Peyer's patch (tissue), 4 donors: ENCODE results near the gene TSHZ1. TPM values are rescaled to one million over a fixed set of nuclear protein-coding genes. Genes with fewer than 3 reads are reported as not detected.
"Not testable (repeated sequence)": the region's sequence is repeated elsewhere in the genome, so short reads cannot be mapped to it uniquely, and the experiment has no call there.

Experiments used
- DNase-seq, 3 donors: peaks; one replicate each; pipeline ENCODE4 v3.0.0-alpha.2; 2017 to 2019
- H3K27ac ChIP-seq, 4 donors: fragments of 200-600 bp; sonication (generic); one replicate each; pipeline ENCODE4 v1.5.1; 2016 to 2019
- H3K27me3 ChIP-seq, 2 donors: fragments of 200-600 bp; sonication (generic); one replicate each; pipeline ENCODE4 v1.5.1; 2019
- H3K36me3 ChIP-seq, 3 donors: fragments of 200-600 bp; sonication (generic); one replicate each; pipeline ENCODE4 v1.5.1; 2016 to 2019
- H3K4me1 ChIP-seq, 4 donors: fragments of 200-600 bp; sonication (generic); one replicate each; pipeline ENCODE4 v1.5.1; 2016 to 2019
- H3K4me3 ChIP-seq, 4 donors: fragments of 200-600 bp; sonication (generic); 1 replicate in 3 of 4; 2 replicates in 1 of 4; pipeline ENCODE4 v1.5.1; 2016 to 2019; ENCODE audit warnings: mild to moderate bottlenecking in 1 of 4
- H3K9me3 ChIP-seq, 4 donors: fragments of 200-600 bp; sonication (generic); one replicate each; pipeline ENCODE4 v1.5.1; 2016 to 2019; ENCODE audit warnings: mild to moderate bottlenecking in 1 of 4
- CTCF ChIP-seq, 6 experiments: fragments of 450-650 bp in 4 of 6; fragments of 200-600 bp in 2 of 6; sonication (generic) in 1 of 6; IDR thresholded peaks; one replicate each; pipeline ENCODE4 v1.5.1; 2017 to 2019; ENCODE audit warnings: antibody characterized with exemption in 6 of 6, mild to moderate bottlenecking in 3 of 6, moderate library complexity in 1 of 6
- POLR2A ChIP-seq, 2 donors: fragments of 450-650 bp; IDR thresholded peaks; one replicate each; pipeline ENCODE4 v1.5.1; 2017; ENCODE audit warnings: antibody characterized with exemption in 2 of 2, mild to moderate bottlenecking in 2 of 2, moderate library complexity in 2 of 2
- total RNA-seq, 4 donors: library from RNA; depleted of rRNA; stranded (reverse); fragments of >200 nt; gene quantifications; one replicate each; pipeline ENCODE4 v1.1.0, GENCODE V29; 2016

Gene TSHZ1
- total RNA-seq, 4 donors from 2014 or later: 12.4 to 34.8 (median 28.4) TPM

GRCh38 chr18:75183973-75184493, 26.6 kb upstream of the TSHZ1 start:
- TF ChIP-seq POLR2A (IDR thresholded peaks at IDR 0.05) (no peak), CTCF (IDR thresholded peaks at IDR 0.05) (no peak)
- no peaks in the 10 kb centered on the region for H3K4me1 ChIP-seq
- no peaks in the 10 kb centered on the region for H3K27me3 ChIP-seq
- no peaks in the 10 kb centered on the region for H3K9me3 ChIP-seq
- no peak overlapping the region for H3K27ac ChIP-seq
- peak in 1 of 3 donors; percentile 25 for DNase-seq
- no peaks in the 10 kb centered on the region for H3K36me3 ChIP-seq
- H3K4me3 ChIP-seq: no peak overlapping the region

- no peaks in the 10 kb centered on the region for H3K36me3 ChIP-seq
- no peak overlapping the region for H3K27ac ChIP-seq
- no peak overlapping the region for H3K4me3 ChIP-seq
- no peaks in the 10 kb centered on the region for H3K9me3 ChIP-seq
- no peak for DNase-seq
- TF ChIP-seq POLR2A (IDR thresholded peaks at IDR 0.05) (no peak), CTCF (IDR thresholded peaks at IDR 0.05) (no peak)
- no peaks in the 10 kb centered on the region for H3K27me3 ChIP-seq
- no peaks in the 10 kb centered on the region for H3K4me1 ChIP-seq
These were observed 25.1 kb upstream of the TSHZ1 start for GRCh38 chr18:75185460-75185859.

GRCh38 chr18:75187702-75188101, 22.9 kb upstream of the TSHZ1 start:
- not testable (repeated sequence) for H3K27me3 ChIP-seq, H3K9me3 ChIP-seq, H3K4me3 ChIP-seq, H3K4me1 ChIP-seq, H3K36me3 ChIP-seq, DNase-seq, H3K27ac ChIP-seq

GRCh38 chr18:75189696-75190095, 20.9 kb upstream of the TSHZ1 start:
- Histone ChIP-seq H3K9me3 (no peaks in the 10 kb centered on the region), H3K36me3 (no peaks in the 10 kb centered on the region), H3K4me3 (no peak overlapping the region), H3K27me3 (no peaks in the 10 kb centered on the region), H3K4me1 (no peaks in the 10 kb centered on the region), H3K27ac (no peak overlapping the region)
- DNase-seq: peak in 1 of 3 donors; percentile 36
- TF ChIP-seq POLR2A (IDR thresholded peaks at IDR 0.05) (no peak), CTCF (IDR thresholded peaks at IDR 0.05) (no peak)

GRCh38 chr18:75192899-75193298, 17.7 kb upstream of the TSHZ1 start:
- peaks cover 0 to 3% (median 0%) of the 10 kb centered on the region in 4 donors for H3K4me1 ChIP-seq
- DNase-seq: no peak
- no peaks in the 10 kb centered on the region for H3K36me3 ChIP-seq
- no peak overlapping the region for H3K4me3 ChIP-seq
- TF ChIP-seq CTCF (IDR thresholded peaks at IDR 0.05) (no peak), POLR2A (IDR thresholded peaks at IDR 0.05) (no peak)
- H3K9me3 ChIP-seq: no peaks in the 10 kb centered on the region
- H3K27ac ChIP-seq: no peak overlapping the region
- H3K27me3 ChIP-seq: no peaks in the 10 kb centered on the region

- no peaks in the 10 kb centered on the region for H3K9me3 ChIP-seq
- H3K27ac ChIP-seq: no peak overlapping the region
- no peak for TF ChIP-seq POLR2A (IDR thresholded peaks at IDR 0.05)
- no peak for TF ChIP-seq CTCF (IDR thresholded peaks at IDR 0.05)
- peaks cover 0 to 19% (median 0%) of the 10 kb centered on the region in 3 donors for H3K36me3 ChIP-seq
- no peak for DNase-seq
- no peaks in the 10 kb centered on the region for H3K27me3 ChIP-seq
- no peak overlapping the region for H3K4me3 ChIP-seq
- peaks cover 0 to 6% (median 0%) of the 10 kb centered on the region in 4 donors for H3K4me1 ChIP-seq
These were observed 12.6 kb upstream of the TSHZ1 start for GRCh38 chr18:75198036-75198435.
